GM10266 (cell line): ENCODE data around the gene IFT172.
A peak's percentile ranks its signal among the peaks of the same experiment; 100 is the strongest.
"Not testable (repeated sequence)": the region's sequence is repeated elsewhere in the genome, so short reads cannot be mapped to it uniquely, and the experiment has no call there.

Experiments used
- DNase-seq: peaks from one replicate; pipeline ENCODE4 v3.0.0; 2012; ENCODE audit errors: extremely low spot score
- CTCF ChIP-seq: IDR thresholded peaks from 2 replicates; pipeline ENCODE4 v1.5.1; 2012; ENCODE audit warnings: mild to moderate bottlenecking, low read depth; ENCODE audit not compliant: control insufficient read depth, insufficient read depth; ENCODE audit errors: missing control alignments

The IFT172 gene, protein sequence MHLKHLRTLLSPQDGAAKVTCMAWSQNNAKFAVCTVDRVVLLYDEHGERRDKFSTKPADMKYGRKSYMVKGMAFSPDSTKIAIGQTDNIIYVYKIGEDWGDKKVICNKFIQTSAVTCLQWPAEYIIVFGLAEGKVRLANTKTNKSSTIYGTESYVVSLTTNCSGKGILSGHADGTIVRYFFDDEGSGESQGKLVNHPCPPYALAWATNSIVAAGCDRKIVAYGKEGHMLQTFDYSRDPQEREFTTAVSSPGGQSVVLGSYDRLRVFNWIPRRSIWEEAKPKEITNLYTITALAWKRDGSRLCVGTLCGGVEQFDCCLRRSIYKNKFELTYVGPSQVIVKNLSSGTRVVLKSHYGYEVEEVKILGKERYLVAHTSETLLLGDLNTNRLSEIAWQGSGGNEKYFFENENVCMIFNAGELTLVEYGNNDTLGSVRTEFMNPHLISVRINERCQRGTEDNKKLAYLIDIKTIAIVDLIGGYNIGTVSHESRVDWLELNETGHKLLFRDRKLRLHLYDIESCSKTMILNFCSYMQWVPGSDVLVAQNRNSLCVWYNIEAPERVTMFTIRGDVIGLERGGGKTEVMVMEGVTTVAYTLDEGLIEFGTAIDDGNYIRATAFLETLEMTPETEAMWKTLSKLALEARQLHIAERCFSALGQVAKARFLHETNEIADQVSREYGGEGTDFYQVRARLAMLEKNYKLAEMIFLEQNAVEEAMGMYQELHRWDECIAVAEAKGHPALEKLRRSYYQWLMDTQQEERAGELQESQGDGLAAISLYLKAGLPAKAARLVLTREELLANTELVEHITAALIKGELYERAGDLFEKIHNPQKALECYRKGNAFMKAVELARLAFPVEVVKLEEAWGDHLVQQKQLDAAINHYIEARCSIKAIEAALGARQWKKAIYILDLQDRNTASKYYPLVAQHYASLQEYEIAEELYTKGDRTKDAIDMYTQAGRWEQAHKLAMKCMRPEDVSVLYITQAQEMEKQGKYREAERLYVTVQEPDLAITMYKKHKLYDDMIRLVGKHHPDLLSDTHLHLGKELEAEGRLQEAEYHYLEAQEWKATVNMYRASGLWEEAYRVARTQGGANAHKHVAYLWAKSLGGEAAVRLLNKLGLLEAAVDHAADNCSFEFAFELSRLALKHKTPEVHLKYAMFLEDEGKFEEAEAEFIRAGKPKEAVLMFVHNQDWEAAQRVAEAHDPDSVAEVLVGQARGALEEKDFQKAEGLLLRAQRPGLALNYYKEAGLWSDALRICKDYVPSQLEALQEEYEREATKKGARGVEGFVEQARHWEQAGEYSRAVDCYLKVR (N-terminal part only)

GRCh38 chr2:27489498-27490397 lies at the start of gene IFT172:
Gene IFT172, minus strand, starts transcription at chr2:27489743. Its CDS starts 90 bp downstream, at chr2:27489653.
- TF ChIP-seq CTCF, result no peak
- peak; percentile 98 for DNase-seq

GRCh38 chr2:27538839-27539450 lies 49.4 kb upstream of the IFT172 start:
- DNase-seq, result not testable (repeated sequence)

DNA sequence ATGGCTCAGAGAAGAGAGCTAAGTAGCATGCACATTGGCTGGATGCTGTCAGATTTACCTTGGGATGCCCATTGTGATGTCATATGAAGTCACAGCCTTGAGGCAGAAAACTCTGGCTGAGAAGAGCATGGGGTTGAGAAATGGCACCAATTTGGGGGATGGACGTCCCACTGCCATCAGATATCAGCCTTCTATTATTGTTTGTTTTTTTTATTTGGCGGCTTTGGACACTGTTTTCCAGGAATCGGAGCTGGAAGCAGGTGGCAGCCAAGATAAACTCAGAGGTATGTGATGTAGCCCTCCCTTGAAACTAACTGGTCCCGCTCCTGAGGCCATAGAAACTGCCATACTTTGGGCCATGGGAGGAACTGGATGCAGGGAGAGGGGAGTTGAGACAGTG lies 47.7 kb upstream of the IFT172 start:
- DNase-seq, result no peak
- TF ChIP-seq CTCF, result no peak

- TF ChIP-seq CTCF, result no peak
- no peak for DNase-seq
Measured at GRCh38 chr2:27531983-27532382, 42.4 kb upstream of the IFT172 start.

GRCh38 chr2:27527182-27527581 lies 37.6 kb upstream of the IFT172 start:
- no peak for TF ChIP-seq CTCF
- no peak for DNase-seq

GRCh38 chr2:27522400-27522945 lies 32.9 kb upstream of the IFT172 start:
- TF ChIP-seq CTCF, result no peak
- DNase-seq, result no peak
